ENCODE measurements around the gene GSTP1.
A peak's percentile ranks its signal among the peaks of the same experiment; 100 is the strongest.

Gene GSTP1

DNA sequence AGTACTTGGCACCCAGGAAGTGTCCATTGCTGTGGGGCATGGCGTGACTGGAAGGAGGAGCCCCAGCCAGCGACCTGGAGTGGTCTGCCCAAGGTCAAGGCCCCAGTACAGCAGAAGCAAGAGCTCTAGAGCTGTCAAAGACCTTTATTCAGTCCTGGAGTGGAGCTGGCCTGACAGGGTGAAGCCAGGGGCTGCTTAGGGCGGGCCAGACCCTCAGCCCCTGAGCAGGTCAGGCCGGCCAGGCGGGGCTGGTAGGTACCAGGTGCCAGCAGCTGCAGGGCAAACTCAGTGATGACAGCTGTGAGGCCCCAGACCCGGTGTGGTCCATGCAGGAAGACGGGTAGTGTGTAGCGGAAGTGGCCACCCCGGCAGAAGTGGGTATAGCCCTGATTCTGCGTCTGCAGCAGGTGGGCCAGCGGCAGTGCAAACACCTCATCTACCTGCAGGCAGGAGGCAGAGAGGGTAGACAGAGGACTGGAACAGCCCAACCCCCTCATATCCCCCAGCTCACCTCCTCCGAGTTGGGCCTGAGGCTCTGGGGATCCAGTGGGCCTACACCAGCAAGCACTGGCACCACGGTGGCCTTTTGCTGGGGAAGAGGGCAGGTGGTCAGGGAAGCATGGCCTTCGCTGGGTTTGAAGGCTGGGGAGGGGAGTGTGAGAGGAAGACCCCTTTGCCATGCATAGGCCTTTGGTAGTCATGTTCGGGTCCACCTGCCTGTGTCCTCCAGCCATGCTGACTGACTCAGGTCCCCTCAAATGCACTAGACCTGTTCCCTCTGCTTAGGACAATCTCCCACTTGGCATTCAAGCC is 44.4 kb downstream of the GSTP1 start:
- TF ChIP-seq, protein P1, sequence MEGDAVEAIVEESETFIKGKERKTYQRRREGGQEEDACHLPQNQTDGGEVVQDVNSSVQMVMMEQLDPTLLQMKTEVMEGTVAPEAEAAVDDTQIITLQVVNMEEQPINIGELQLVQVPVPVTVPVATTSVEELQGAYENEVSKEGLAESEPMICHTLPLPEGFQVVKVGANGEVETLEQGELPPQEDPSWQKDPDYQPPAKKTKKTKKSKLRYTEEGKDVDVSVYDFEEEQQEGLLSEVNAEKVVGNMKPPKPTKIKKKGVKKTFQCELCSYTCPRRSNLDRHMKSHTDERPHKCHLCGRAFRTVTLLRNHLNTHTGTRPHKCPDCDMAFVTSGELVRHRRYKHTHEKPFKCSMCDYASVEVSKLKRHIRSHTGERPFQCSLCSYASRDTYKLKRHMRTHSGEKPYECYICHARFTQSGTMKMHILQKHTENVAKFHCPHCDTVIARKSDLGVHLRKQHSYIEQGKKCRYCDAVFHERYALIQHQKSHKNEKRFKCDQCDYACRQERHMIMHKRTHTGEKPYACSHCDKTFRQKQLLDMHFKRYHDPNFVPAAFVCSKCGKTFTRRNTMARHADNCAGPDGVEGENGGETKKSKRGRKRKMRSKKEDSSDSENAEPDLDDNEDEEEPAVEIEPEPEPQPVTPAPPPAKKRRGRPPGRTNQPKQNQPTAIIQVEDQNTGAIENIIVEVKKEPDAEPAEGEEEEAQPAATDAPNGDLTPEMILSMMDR (conservative IDR thresholded peaks at IDR 0.05; ENCODE audit: low read depth, low read length), result no peak
- H3K4me3 ChIP-seq (ENCODE audit: low read length), result no peak overlapping the region
- no peak for DNase-seq (ENCODE audit: low read depth)

DNA sequence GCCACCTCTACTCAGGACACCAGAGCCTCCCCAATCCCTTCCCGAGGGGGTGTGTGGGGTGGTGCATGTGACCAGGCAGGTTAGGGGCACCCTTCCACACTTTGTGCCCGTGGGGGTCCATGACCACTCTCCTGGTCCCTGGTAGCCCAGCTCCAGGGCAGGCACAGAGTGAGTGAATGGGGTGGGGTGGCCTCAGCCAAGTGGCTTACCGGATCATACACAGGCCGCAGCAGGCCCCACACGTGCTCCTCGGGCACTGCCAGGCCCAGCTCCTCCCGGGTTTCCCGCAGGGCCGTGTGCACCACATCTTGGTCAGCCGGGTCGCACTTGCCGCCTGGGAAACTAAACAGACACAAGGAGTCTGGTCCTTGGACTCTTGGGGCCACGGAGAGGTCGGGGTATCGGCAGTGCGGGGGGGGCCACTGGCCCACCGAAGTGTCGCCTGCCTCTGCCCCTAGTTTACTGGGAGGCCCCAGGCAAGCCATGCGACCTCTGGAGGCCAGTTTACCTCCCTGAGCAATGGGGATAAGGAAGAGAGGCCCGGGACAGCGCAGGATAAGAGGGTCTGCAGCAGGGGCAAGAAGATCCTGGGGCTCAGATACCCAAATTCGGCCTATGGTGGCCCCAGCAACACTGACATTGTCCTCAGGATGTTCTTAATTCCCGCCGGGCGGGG is 45.2 kb downstream of the GSTP1 start:
- no peak for DNase-seq (ENCODE audit: low read depth)
- no peak overlapping the region for H3K4me3 ChIP-seq (ENCODE audit: low read length)

DNA sequence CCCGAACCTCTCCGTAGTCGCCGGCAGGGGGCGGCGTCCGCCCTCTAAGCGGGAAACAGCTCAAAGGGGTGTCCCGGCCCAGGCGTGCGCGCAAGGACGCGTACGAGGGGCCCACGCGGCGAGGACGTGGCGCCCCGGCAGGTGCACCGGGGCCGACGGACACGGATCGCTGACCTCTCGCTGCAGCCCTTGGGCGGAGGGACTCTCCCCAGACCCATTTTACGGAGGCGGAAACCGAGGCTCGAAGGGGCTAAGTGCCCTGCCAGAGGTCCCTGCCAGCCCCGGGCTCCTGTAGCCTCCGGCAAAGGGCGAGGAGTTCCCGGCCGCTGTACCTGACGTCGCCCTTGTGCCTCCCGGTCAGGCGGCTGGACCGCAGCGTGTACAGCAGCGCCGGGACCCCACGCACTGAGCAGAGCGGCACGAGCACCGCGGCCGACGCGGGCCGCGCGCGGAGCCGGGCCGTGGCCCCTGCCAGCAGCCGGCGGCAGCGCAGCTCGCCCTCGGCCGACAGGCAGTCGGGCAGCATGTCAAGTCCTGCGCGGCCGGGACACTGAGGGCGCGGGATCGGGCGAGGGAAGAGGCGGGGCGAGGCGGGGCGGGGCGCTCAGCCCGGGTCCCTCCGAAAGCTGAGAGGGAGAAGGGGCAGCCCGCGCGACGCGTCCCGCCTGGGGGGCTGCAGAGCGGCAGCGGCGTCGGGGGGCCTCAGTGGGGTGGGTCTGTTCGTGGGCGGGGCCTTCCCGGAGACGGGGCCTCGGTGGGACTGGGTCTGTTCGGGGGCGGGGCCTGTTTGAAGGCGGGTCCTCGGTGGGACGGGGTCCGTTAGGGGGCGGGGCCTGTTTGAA is 46.0 kb downstream of the GSTP1 start, which contains the start of gene NUDT8:
NUDT8 (minus strand) TSS at position 552 of the 842 bp plus-strand sequence; CDS start at position 526, 26 bp downstream.
- DNase-seq (ENCODE audit: low read depth), result no peak
- TF ChIP-seq, protein P1 (conservative IDR thresholded peaks at IDR 0.05; ENCODE audit: low read depth, low read length), result peak; percentile 82
- peak within 1 kb of the TSS; percentile 70 for H3K4me3 ChIP-seq (ENCODE audit: low read length)

More for the DNA sequence above, 45.2 kb downstream of the GSTP1 start:
- TF ChIP-seq, protein P1 (conservative IDR thresholded peaks at IDR 0.05; ENCODE audit: low read depth, low read length), result no peak

DNA sequence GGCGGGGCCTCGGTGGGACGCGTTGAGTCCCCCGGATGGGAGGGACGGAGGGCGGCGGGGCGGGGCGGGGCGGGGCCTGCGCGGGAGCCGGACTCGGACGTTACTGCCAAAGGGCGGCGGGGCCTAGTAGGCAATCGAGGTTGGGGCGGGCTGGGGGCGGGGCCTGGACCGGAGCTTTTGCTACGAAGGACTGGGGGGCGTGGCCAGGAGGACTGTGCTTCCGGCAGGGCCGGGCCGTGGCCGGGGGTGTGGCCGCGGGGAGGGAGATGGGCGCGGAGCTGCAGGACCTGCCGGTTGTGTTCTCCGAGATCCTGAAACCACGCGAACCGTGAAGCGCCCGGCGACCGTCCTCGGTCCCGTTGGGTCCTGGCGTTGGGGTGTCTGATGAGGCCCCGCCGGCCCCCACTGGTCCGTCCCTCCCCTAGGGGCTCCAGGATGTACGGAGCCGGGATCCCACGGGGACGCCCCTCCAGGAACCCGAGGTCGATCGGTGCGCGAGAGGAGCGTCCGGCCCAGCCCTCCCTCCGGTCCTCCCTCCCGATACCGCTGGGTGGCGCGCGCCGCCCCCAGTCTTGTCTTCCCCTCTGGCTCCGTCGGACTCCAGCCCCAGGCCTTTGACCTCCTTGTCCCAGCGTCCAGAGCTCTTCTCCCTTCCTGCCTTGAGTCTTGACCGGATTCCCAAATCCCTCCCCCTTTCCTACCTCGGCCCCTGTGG is 46.8 kb downstream of the GSTP1 start:
- peak; percentile 73 for DNase-seq (ENCODE audit: low read depth)
- peak overlapping the region; percentile 70 for H3K4me3 ChIP-seq (ENCODE audit: low read length)
- TF ChIP-seq, protein P1 (conservative IDR thresholded peaks at IDR 0.05; ENCODE audit: low read depth, low read length), result peak; percentile 76

DNA sequence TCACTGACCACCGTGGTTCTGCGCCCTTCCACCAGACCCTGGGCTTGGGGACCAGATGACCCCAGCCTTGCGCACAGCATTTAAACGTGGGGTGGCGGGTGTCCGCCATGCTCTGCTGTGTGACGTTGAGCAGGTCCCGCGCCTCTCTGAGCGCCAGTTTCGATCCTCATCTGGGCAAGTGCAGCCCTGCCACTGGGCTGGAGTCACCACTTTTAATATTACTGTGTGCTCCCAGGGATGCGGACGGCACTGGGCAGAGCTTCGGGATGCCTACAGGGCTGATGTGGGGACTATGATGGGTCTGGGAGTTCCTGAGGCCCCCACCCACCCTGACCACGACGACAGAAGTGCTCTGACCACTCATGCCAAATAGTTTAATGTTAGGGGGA is 47.3 kb downstream of the GSTP1 start:
- TF ChIP-seq, protein P1 (conservative IDR thresholded peaks at IDR 0.05; ENCODE audit: low read depth, low read length), result no peak
- no peak for DNase-seq (ENCODE audit: low read depth)
- H3K4me3 ChIP-seq (ENCODE audit: low read length), result peak overlapping the region; percentile 70

DNA sequence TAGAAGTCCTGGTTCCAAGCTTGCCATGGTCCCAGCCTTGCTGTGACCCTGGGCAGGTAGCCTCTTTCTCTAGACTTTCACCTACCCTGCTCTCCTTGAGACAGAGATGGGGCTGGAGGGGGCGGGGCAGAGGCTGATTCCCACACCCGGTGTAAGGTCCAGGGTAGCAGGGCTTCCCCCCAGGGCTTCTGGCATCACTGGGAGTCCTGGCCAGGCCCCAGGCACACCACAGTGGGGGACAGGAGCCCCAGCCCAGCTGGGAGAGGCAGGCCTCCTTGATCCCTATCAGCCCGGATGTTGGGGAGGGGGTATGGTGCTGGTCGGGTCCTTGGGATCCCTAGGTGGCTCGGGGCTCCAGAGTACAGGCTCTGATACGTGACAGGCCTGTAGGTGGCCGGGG is 47.8 kb downstream of the GSTP1 start:
- TF ChIP-seq, protein P1 (conservative IDR thresholded peaks at IDR 0.05; ENCODE audit: low read depth, low read length), result no peak
- DNase-seq (ENCODE audit: low read depth), result no peak
- H3K4me3 ChIP-seq (ENCODE audit: low read length), result no peak overlapping the region
